HG03565 (cell line): ENCODE data around the gene NCKAP5.
A peak's percentile ranks its signal among the peaks of the same experiment; 100 is the strongest.

ENCODE experiments used
- ATAC-seq: cut with Tn5 transposase; IDR thresholded peaks from one replicate; pipeline ENCODE4 v1.9.1; 2021; ENCODE audit warnings: mild to moderate bottlenecking, moderate library complexity; ENCODE audit not compliant: unreplicated experiment

The NCKAP5 gene

DNA sequence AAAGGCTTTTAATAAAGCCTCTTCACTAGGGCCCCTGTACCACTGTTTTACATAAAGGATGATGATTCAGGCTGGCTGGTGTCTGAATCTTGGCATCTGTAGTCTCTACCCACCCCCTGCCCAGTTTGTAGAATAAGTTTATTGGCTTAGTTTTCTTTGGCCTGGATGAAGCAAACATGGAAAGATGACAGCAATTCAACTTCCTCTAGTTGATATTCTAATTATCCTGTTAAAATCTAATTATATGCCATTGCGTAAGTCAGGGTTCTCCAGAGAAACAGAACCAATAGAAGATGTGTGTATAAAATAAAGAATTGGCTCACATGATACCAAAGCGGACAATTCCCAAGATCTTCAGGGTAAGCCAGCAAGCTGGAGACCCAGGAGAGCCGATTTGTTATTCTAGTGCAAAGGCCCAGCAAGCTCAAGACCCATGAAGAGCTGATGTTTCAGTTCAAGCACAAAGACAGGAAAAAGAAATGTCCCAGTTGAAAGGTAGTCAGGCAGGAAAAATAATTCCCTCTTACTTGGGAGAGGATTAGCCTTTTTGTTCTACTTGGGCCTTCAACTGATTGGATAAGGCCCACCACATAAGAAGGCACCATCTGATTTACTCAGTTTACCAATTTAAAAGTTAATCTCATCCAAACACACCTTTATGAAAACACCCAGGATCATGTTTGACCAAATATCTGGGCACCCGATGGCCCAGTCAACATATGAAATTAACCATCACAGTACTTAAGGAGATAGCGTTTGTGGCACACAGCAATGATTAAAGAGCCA lies 815.6 kb downstream of the NCKAP5 start:
- ATAC-seq = no peak

DNA sequence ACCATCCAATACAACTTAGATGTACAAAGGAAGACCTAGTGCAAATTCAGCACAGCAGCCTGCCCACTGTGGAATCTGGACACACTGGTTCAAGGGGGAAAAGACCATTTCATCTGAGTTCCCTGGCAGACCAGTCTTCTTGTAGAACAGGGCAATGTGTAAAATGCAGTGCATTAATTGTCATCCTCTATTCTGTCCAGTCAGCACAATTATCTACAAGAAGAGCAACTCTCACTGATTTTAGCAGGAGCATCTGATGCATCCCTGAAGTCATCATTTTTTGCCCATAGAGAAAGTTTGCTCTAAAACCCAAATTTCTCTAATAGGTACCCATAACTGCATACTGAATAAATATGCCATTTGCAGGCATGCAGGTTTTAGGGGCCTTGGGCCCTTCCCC lies 816.4 kb downstream of the NCKAP5 start:
- no peak for ATAC-seq

DNA sequence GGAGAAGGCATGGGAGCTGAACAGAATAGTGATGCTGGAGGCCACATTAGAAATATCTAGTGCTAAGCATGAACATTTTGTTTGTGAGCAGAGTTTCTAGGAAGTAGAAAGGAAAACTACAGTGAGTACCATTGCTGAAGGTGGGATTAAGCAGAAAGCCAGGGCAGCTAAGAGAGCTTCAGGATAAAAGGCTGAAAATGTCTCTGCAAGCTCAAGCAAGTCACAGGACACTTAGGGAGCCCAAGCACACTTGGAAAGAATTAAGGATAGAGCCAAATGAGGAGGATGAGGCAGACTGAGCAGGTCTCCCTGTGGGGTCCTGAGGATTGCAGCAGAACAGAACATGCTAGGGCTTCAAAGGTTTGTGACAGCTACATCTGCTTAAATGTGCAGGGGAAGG lies 817.7 kb downstream of the NCKAP5 start:
- no peak for ATAC-seq

DNA sequence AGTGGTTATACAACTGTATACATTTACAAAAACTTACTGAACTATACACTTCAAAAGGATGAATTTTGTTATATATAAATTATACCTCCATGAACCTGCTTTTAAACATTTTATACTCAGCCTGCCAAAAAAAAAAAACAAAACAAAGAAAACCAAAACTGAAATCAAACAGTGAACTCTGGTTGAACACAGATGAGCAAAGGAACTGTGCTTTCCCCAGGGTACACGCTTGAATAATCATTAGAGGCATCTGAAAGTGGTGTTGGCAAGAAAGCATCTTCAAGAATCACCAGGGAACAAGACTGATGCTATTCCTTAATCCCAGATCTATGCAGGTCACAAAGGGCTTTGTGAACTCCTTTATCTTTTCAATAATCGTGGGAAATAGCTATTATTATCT lies 821.2 kb downstream of the NCKAP5 start:
- ATAC-seq = peak; percentile 68

DNA sequence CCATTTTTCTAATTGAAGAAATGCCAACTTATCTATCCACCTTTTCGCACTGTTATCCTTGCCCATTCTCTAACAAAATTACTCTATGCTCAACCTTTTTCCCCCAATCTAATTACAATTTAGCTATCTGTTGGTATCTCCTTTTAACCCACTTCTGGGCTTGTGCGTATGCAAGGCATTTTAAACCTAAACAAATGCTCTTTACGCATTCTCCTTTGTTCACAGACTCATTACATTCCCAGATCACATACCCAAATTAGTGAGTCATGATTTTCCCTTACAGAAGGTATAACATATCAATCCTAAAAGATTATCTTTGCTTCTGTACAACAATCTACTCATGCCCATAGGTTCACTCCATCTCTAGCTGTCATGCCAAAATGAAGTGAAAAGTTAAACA lies 826.5 kb downstream of the NCKAP5 start:
- ATAC-seq = no peak

DNA sequence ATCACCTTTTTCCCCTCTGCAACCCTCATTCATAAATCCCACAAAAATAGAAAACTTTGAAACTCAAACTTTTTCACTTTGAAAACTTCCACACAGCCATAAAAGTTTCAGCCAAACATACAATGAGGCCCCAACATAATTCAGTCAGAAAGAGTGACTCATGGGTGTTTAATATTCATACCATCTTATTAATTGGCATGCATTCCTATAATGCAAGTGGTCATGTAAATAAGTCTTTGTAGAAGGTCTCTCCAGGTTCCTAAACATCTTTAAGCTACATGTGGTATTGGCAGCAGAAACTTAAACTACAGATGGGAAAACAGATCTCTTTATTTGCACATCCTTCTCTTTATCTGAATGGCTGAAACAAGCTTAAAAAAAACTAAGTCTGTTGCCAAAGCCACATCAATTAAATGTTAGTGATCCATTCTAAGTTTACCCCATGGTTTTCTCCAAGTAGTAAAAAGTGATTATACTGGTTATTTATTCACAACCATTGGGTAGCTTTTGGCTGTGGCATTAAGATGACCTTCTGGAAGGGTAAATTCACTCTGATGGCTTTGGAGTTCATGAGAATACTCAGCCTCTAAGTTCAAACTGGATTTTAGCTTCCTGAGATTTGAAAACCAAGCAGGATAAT lies 828.1 kb downstream of the NCKAP5 start:
- ATAC-seq = no peak

DNA sequence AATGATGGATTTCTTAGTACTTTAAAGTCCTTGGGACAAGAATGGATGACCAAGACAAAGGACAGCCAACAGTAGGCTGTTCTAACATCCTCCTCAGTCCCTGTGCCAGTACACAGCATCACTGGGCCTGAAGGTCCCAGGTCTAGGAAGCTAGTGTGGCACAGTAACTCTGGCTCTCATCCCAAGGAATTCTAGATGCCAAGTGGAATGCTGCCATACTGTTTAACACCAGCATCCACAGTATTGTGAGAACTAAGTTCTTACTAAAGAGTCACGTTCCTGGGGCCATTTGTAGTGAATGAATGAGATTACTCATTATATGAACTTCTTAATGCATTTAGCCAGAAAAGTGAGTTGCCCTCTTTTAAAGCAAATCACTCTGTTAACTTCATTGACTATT lies 830.0 kb downstream of the NCKAP5 start:
- no peak for ATAC-seq

DNA sequence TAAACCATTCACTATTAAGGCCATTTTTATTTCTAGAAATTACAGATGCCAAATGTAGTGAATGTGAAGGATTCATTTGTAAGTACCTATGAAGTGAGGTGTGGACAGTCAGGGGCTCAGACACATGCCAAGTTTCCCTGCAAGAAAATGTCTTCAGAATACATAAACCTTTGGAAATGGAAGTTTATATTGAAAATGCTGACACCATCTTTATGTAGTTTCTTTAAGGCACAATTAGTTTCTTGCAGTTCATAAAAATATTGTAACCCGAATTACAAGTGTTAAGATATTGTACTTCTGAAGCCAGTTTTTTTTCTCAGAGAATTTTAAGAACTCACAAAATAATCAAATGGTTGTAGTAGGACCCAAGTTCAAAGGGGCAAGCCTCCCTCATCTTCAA lies 832.2 kb downstream of the NCKAP5 start:
- no peak for ATAC-seq

DNA sequence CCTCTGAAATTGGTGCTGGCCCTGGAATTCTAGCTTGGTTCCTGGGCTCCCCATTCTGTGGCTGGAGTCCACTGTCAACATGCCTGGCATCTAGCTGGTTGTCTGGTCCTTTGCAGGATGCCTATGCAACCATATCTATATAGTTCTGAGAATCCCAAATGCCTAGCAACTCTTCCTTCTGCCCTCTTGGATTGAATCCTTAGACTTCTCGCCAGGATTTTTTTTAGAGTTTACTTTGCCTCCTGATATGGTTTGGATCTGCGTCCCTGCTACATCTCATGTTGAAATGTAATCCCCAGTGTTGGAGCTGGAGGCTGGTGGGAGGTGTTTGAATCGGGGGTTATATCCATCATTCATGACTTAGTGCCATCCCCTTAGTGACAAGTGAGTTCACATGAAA lies 833.3 kb downstream of the NCKAP5 start:
- ATAC-seq = no peak

DNA sequence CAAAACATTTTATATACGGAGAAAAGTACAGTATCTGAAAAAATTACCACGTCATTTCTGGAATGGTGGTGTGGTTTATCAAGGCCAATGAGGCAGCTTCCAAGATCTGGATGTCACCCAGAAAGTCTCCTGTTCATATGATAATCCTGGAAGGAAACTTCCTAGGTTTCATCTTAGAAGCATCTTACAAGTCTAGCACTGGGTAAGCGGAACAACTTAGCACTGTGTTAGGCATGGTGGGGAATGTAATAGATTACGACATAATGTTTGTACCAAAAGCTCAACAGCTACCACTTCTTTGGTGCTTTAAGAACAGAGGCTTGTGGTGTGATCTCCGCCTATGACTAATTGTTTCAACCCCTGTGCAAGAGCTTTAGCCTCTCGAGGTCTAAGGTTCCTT lies 835.2 kb downstream of the NCKAP5 start:
- no peak for ATAC-seq

DNA sequence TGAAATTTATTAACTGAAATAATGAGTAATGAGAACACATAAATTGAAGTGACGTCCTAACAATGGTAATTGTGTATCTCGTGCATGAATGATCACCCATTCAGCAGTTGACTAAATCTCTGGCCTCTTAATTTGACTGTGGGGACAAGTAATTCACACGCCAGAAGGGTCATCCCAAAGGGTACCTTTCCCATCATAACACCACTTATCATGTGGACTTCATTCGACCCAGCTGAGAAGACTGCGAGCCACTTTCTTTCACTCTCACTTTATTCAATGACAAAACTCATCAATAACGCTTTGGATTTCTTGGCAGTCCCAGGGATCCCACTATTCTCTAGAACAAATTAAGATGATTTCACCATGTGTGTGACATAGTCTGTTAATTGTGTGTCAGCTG lies 835.6 kb downstream of the NCKAP5 start:
- ATAC-seq = no peak

DNA sequence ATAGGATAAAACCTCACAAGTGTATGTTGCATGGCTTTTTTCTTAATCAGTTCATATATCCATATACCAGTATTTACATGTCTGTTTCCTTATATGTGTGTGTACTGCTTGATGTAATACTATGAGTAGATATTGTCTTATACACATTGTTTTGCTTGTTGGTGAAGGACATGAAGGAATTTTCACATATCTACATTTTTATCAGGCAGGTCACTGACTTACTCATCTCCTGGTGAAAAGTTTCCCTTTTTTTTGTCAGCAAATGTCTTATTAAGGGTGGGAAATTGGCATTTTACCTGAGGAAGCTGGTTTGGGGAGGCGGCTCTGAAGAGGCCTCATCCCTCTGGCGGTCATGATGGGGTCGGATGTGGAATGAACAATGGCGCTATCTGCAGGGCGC lies 836.8 kb downstream of the NCKAP5 start:
- no peak for ATAC-seq

DNA sequence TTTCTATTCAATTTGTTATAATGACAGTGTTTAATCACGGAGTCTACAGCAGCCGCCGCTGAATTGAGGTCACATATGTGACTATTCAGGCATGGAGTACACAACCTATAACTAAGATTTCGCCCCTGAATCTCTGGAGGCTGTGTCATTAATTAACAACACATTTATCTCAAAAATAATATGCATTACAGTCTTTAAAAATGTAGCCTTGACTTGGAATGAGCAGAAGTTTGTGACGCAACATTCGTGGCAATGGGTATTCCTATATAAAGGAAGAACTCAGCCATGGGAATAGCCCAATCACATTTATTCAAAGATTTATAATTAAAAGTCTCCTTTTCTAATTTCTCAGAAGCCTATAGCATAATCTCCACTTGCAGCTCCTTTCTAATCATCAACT lies 837.7 kb downstream of the NCKAP5 start:
- ATAC-seq = no peak

DNA sequence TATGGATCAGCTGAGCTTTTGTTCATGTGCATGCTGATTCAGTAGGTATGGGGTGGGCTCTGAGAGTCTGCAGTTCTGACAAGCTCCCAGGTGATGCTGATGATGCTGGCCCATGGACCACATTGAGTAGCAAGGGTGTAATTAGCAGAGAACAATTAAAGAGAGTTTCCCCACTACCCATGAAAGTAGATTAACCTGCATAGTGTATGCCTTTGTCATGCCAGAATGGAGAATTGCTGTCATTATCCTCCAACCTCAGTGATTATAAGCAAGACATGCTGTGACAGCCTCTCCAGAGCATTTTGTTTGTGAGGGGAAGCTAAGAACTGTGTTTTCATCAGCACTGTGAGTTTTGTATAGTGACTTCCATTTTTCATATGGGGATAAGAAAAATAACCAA lies 838.7 kb downstream of the NCKAP5 start:
- no peak for ATAC-seq

DNA sequence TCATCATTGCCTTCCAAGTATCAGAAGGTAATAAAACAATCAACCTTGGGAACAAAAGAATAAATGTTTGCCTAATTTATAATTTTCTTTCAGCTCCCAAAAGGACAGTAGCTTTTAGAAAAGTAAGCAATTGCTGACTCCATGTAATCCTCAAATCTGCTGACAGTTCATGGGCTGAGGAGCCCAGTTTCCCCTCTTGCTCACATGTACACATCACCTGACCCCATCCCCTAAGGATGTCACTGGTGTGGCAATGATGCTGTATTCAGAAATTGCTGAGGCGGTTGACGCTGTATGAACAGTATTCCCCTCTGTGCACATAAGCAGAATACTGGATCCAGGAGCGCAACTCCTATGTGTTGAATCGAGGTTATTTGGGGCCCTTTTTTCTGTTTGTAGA lies 842.1 kb downstream of the NCKAP5 start:
- ATAC-seq = no peak

DNA sequence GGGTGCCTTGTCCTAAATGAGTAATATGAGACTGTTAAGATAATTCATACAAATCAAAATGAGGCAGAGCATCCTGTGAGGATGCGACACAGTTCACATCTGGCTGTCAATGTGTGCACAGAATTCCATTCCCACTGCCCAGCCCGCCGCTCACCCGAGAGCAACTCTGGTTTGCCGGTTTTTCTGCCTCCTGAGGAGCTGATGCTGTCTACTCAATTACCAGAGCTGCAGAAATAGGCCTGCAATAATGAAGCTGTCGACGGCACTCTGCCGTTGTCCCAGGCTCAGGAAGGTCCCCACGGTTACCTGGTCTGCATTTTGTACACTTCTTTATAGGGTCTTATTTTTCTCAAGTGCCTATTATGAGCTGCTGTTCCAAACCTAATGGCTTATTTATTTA lies 842.5 kb downstream of the NCKAP5 start:
- ATAC-seq = no peak

DNA sequence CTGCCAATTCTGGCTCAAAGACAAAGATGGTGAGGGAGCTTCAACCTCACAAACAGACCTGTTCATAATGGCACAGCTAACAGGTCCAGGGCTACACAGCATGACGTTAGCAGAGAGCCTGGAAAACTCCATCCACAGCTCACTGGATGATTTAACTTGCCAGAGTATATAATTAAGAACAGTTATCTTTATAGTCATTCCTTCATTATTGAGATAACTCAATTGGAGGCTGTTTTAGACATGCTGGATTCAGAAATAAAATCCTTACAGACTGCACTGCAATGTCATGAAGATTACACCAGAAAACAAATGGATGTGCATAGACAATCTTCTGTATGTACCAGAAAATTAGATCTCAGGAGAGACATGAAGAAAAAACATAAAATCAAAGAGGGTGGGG lies 843.1 kb downstream of the NCKAP5 start:
- no peak for ATAC-seq

DNA sequence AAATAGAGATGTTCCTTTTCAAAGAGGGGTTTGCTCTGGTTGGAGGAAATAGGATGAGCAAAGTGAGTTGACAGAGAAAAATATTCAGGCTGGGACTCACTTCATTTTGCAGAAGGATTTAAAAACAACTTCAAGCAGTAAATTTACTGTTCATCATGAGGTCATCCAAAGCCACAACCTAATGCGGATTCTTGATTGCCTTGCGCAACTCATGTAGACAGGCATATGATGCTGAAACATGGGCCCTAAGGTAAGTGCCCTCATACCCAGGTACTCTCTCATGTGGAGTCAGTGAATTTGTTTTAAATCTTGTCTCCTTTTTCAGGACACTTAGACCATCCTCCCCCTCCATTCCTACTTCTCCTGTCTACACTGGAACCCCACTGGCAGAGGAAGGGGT lies 846.3 kb downstream of the NCKAP5 start:
- ATAC-seq = no peak

DNA sequence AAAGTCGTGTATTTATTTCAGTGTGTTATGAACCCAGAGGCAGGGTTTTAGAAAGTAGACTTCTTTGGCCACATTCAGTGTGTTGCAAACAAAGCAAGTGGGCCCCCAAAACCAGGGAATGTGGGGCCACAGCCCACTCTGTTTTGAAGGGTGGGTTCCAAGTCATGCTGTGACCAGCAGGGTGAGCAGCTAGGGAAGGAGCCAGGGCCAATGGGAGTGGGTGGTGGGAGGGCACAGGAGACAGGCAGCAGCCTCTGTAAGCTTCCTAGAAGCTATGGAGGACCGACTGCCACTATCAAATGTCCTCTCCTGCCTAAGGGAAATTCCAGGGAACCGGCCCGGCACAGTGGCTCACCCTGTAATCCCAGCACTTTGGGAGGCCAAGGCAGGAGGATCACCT lies 847.9 kb downstream of the NCKAP5 start:
- no peak for ATAC-seq

DNA sequence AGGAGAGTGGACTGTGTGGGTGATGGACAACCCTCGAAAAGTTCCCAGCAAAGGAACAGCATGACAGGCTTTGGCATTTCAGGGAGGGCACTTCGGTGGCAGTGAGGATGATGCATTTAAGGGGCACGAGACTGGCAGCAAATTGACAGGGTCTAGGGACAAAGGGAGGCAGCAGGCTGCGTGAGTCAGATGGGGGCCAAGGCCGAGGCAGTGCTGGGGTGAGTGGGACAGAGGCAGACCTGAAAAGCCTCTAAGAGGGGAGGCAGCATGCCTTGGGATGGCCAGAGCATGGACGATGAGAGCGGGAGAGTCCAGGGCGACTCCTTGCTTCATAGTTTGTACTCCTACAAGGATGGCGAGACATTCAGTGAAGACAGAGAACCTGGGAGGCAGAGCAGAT lies 848.8 kb downstream of the NCKAP5 start:
- no peak for ATAC-seq

DNA sequence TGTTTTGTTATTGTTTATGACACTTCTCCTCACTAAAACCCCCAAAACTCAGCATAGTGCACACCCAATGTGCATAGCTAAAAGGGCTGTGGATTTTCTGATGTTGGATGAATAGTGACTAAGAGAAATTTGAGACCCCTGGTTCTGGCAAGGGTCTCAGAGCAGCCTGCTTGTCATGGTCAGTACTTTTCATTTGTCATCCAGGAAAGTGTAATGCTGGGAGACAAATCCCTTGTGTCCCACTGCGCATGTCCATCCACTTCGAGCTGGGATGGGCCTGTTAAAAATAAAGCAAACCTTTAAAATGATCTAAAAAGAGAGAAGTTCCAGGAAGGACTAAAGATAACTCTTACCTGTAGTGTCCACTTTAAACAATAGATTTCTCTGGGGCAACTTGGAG lies 851.3 kb downstream of the NCKAP5 start:
- no peak for ATAC-seq

DNA sequence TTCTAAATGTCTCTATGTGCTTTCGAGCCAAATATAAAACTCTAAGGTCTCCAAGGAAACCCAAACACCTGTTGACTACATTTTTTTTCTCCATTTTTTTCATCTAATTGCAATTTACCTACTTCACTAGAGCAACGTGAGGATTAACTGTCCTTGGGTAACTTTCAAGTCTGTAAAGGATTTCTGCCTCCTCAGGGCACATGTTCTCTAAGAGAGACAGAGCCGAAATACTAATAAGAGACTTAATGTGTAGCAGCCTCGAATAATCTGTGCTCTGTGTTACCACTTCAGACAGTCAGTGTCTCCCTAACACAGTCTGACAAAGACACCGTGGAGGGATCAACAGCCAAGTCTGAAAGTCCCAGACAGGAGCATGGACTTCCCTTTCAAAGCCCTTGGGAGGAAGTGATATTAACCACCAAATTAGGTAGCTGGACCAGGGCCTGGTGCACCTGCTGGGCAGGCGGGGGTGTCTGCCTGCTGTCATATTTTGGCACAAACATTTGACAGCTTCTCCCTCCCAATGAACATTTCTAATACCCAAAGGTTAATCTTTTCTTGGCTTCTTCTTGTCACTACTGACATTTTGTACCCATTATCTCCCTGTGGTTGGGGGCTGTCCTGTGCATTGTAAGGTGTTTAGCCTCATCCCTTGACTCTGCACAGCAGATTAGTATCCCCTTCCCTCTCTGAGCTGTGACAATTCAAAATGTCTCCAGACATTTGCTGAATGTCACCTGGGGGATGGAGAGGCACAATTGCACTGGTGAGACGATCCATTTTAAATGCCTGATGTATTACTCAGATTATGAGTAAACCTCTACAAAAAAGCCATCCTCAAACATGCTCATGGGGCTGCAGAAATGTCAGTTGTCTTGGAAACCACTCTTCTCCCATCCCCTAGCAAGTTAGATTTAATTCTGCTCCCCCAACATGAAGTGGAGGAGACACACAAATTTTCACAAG lies 852.6 kb downstream of the NCKAP5 start:
- ATAC-seq = no peak
